ENCODE measurements around the gene ARSH.
"Not testable (repeated sequence)": the region's sequence is repeated elsewhere in the genome, so short reads cannot be mapped to it uniquely, and the experiment has no call there.

The ARSH gene

GRCh38 chrX:3006495-3006894 is at the start of gene ARSH:
Gene ARSH (plus strand): TSS chrX:3006546. CDS start chrX:3006613, 67 bp downstream.
- DNase-seq, result no peak

- DNase-seq, result no peak
Measured at GRCh38 chrX:2958199-2958598, 48.1 kb upstream of the ARSH start.

- DNase-seq, result no peak
Measured at GRCh38 chrX:2960861-2961515, 45.4 kb upstream of the ARSH start.

- no peak for DNase-seq
Measured at GRCh38 chrX:2962381-2962780, 44.0 kb upstream of the ARSH start.

GRCh38 chrX:2963449-2963848 is 42.9 kb upstream of the ARSH start:
- DNase-seq, result not testable (repeated sequence)

GRCh38 chrX:2963992-2964794 is 42.2 kb upstream of the ARSH start:
- DNase-seq, result not testable (repeated sequence)

GRCh38 chrX:2965965-2966364 is 40.4 kb upstream of the ARSH start:
- DNase-seq, result no peak

- DNase-seq, result no peak
Measured at GRCh38 chrX:2967012-2967411, 39.3 kb upstream of the ARSH start.

- DNase-seq, result no peak
Measured at GRCh38 chrX:2967584-2967983, 38.8 kb upstream of the ARSH start.

GRCh38 chrX:2967998-2968909 is 38.1 kb upstream of the ARSH start:
- DNase-seq, result peak; percentile 12

- no peak for DNase-seq
Measured at GRCh38 chrX:2969021-2969420, 37.3 kb upstream of the ARSH start.

- no peak for DNase-seq
Measured at GRCh38 chrX:2972391-2972790, 34.0 kb upstream of the ARSH start.

GRCh38 chrX:2974961-2975360 is 31.4 kb upstream of the ARSH start:
- DNase-seq, result no peak

- DNase-seq, result not testable (repeated sequence)
Measured at GRCh38 chrX:2978639-2979038, 27.7 kb upstream of the ARSH start.

- no peak for DNase-seq
Measured at GRCh38 chrX:2984342-2984741, 22.0 kb upstream of the ARSH start.

- no peak for DNase-seq
Measured at GRCh38 chrX:2989565-2989964, 16.8 kb upstream of the ARSH start.

- no peak for DNase-seq
Measured at GRCh38 chrX:3010532-3010931, 4.2 kb downstream of the ARSH start.

- DNase-seq, result no peak
Measured at GRCh38 chrX:3017492-3017891, 11.1 kb downstream of the ARSH start.

GRCh38 chrX:3024176-3024575 is 17.8 kb downstream of the ARSH start:
- DNase-seq, result no peak

- DNase-seq, result no peak
Measured at GRCh38 chrX:3026074-3026815, 19.9 kb downstream of the ARSH start.

GRCh38 chrX:3029129-3029528 is 22.8 kb downstream of the ARSH start:
- DNase-seq, result no peak

- no peak for DNase-seq
Measured at GRCh38 chrX:3037218-3037617, 30.9 kb downstream of the ARSH start.

GRCh38 chrX:3044196-3044595 is 37.9 kb downstream of the ARSH start:
- no peak for DNase-seq
